Caco-2 (cell line): ENCODE results near the gene LRP4. TPM values are rescaled to one million over a fixed set of nuclear protein-coding genes. Genes with fewer than 3 reads are reported as not detected.

ENCODE experiments used
- BruUV-seq: library from RNA; stranded (reverse); fragments of 400-500 nt; replicated peaks from 2 replicates; lab custom pipeline; 2021; lab: Mats Ljungman, UMichigan
- CTCF ChIA-PET: fragments of 300-600 bp; sonication (Branson Sonifier 250); formaldehyde crosslinking; loops from one replicate; lab custom pipeline; 2022; ENCODE audit warnings: antibody characterized with exemption; lab: Charles Lee
- POLR2A ChIA-PET: fragments of 300-600 bp; sonication (Branson Sonifier 250); formaldehyde crosslinking; loops from one replicate; lab custom pipeline; 2022; ENCODE audit warnings: antibody characterized with exemption; lab: Charles Lee
- DNase-seq, 2 experiments: peaks; one replicate each; pipeline versions ENCODE4 v3.0.0 to v3.0.0-alpha.2; 2020 to 2022
- H3K27me3 ChIP-seq: replicated peaks from 2 replicates; pipeline ENCODE4 v1.6.0; 2011; ENCODE audit warnings: low read length; ENCODE audit not compliant: control insufficient read depth, insufficient read depth
- H3K36me3 ChIP-seq: 2 replicates; pipeline ENCODE4 v1.5.1; 2011; ENCODE audit warnings: low read length; ENCODE audit not compliant: control insufficient read depth, insufficient read depth
- H3K4me1 ChIP-seq: fragments of 250-450 bp; sonication (Bioruptor Pico); 2 replicates; pipeline ENCODE4 v1.5.1; 2020; ENCODE audit warnings: mild to moderate bottlenecking
- H3K4me3 ChIP-seq: 2 replicates; pipeline ENCODE4 v1.5.1; 2011; ENCODE audit warnings: low read depth, mild to moderate bottlenecking, control low read depth, low read length
- H3K9me3 ChIP-seq: fragments of 250-450 bp; sonication (Bioruptor Pico); 2 replicates; pipeline ENCODE4 v1.5.1; 2020; ENCODE audit warnings: mild to moderate bottlenecking, moderate library complexity
- H3K27ac Mint-ChIP-seq: one replicate; pipeline ENCODE4 v1.8.0; 2022; ENCODE audit warnings: mixed read lengths; ENCODE audit not compliant: unreplicated experiment
- H3K27me3 Mint-ChIP-seq: one replicate; pipeline ENCODE4 v1.8.0; 2022; ENCODE audit warnings: mixed read lengths; ENCODE audit not compliant: insufficient read depth, unreplicated experiment
- H3K36me3 Mint-ChIP-seq: one replicate; pipeline ENCODE4 v1.8.0; 2022; ENCODE audit warnings: mild to moderate bottlenecking, mixed read lengths; ENCODE audit not compliant: insufficient read depth, unreplicated experiment
- H3K4me1 Mint-ChIP-seq: one replicate; pipeline ENCODE4 v1.8.0; 2022; ENCODE audit warnings: low read depth, mixed read lengths; ENCODE audit not compliant: unreplicated experiment
- H3K4me3 Mint-ChIP-seq: one replicate; pipeline ENCODE4 v1.8.0; 2022; ENCODE audit warnings: mild to moderate bottlenecking, moderate library complexity, mixed read lengths; ENCODE audit not compliant: unreplicated experiment
- H3K9me3 Mint-ChIP-seq: one replicate; pipeline ENCODE4 v1.8.0; 2022; ENCODE audit warnings: mixed read lengths; ENCODE audit not compliant: unreplicated experiment
- intact Hi-C: fragments of 100-400 bp; cut with micrococcal nuclease; formaldehyde crosslinking; loops from one replicate; pipeline ENCODE4 v1.10.0; 2022; ENCODE audit not compliant: unreplicated experiment
- total RNA-seq: library from RNA; stranded (reverse); gene quantifications from 2 replicates; pipeline ENCODE4 v1.2.3, GENCODE V29; 2022
- TF ChIP-seq, protein P1 (sequence below), 2 experiments: fragments of 200-600 bp in 1 of 2; IDR thresholded peaks; 1 replicate in 1 of 2; 2 replicates in 1 of 2; pipeline versions ENCODE4 v1.5.1 to v1.8.0; 2011 to 2022; ENCODE audit warnings: antibody characterized with exemption in 1 of 2, control low read depth in 1 of 2, inconsistent platforms in 1 of 2, low read depth in 1 of 2, low read length in 1 of 2, mild to moderate bottlenecking in 1 of 2, moderate library complexity in 1 of 2; ENCODE audit not compliant: insufficient read depth in 1 of 2, severe bottlenecking in 1 of 2, unreplicated experiment in 1 of 2

The LRP4 gene
- total RNA-seq, 1 experiment from 2014 or later = 11.1 TPM

DNA sequence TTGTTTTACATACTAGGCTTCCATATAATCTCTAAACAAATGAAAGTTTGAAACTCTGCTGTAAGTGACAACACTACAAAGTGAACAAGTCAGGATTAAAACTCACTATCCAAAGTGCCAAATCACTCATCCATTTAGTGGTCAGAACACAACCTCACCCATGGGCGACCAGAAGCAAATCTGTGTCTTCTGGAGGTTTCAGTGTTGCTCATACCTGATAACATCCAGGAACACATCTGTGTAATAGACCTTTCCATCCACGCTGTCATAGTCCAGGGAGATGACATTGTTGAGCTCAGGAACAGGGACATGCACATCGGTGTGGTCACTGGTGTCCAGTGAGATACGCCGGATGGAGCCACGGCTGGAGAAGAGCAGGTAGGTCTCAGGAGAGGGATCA lies 43.8 kb downstream of the LRP4 start:
- Histone ChIP-seq H3K36me3 (no peaks in the 10 kb centered on the region; the same call in 1 of the 2 replicates), H3K9me3 (no peaks in the 10 kb centered on the region), H3K27me3 (no peaks in the 10 kb centered on the region), H3K4me3 (no peak overlapping the region), H3K4me1 (no peaks in the 10 kb centered on the region)
- Mint-ChIP-seq H3K9me3 (no peaks in the 10 kb centered on the region), H3K27me3 (no peaks in the 10 kb centered on the region), H3K36me3 (peaks cover 16% of the 10 kb centered on the region), H3K4me3 (no peak overlapping the region), H3K27ac (no peak overlapping the region), H3K4me1 (no peaks in the 10 kb centered on the region)
- BruUV-seq = no TSS peak
- ChIA-PET CTCF (interaction anchor here (1.0 kb wide), 1 partner anchor 12 kb away, joined by 3 read pairs; no protein-coding TSS in a partner anchor), POLR2A (no interaction called here)
- no peak for DNase-seq
- TF ChIP-seq, protein P1, sequence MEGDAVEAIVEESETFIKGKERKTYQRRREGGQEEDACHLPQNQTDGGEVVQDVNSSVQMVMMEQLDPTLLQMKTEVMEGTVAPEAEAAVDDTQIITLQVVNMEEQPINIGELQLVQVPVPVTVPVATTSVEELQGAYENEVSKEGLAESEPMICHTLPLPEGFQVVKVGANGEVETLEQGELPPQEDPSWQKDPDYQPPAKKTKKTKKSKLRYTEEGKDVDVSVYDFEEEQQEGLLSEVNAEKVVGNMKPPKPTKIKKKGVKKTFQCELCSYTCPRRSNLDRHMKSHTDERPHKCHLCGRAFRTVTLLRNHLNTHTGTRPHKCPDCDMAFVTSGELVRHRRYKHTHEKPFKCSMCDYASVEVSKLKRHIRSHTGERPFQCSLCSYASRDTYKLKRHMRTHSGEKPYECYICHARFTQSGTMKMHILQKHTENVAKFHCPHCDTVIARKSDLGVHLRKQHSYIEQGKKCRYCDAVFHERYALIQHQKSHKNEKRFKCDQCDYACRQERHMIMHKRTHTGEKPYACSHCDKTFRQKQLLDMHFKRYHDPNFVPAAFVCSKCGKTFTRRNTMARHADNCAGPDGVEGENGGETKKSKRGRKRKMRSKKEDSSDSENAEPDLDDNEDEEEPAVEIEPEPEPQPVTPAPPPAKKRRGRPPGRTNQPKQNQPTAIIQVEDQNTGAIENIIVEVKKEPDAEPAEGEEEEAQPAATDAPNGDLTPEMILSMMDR (IDR thresholded peaks at IDR 0.05; ENCODE audit: insufficient read depth in 1 of 2, low read depth in 1 of 2, low read length in 1 of 2, severe bottlenecking in 1 of 2, unreplicated experiment in 1 of 2) = no peak
- intact Hi-C loops = no loop called here

DNA sequence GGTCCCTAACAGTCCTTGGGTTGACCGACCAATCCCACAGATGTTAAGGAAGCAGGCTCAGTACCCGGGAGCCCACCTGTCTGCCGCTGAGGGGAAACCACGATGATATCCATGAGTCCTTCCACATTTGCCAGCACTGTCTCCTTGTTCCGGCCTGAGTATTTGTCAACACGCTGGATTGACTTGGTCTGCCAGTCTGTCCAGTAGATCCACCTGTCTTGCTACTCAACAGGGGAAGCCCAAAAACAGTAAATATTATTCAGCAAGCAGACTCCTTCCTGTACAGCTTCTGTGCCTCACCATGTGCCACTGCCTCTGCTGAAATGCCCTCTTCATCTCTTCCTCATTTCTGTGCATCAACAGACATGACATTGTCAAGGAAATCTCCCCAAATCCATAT lies 49.4 kb downstream of the LRP4 start:
- H3K27me3 ChIP-seq = no peaks in the 10 kb centered on the region
- no peak overlapping the region for H3K4me3 ChIP-seq
- no TSS peak for BruUV-seq
- Mint-ChIP-seq H3K9me3 (no peaks in the 10 kb centered on the region), H3K27ac (no peak overlapping the region), H3K36me3 (peaks cover 10% of the 10 kb centered on the region), H3K27me3 (no peaks in the 10 kb centered on the region), H3K4me1 (no peaks in the 10 kb centered on the region), H3K4me3 (no peak overlapping the region)
- no peaks in the 10 kb centered on the region for H3K9me3 ChIP-seq
- CTCF ChIA-PET = no interaction called here
- H3K36me3 ChIP-seq = no peaks in the 10 kb centered on the region; the same call in none of the 2 replicates
- POLR2A ChIA-PET = no interaction called here
- H3K4me1 ChIP-seq = no peaks in the 10 kb centered on the region
- TF ChIP-seq, protein P1 (IDR thresholded peaks at IDR 0.05; ENCODE audit: insufficient read depth in 1 of 2, low read depth in 1 of 2, low read length in 1 of 2, severe bottlenecking in 1 of 2, unreplicated experiment in 1 of 2) = no peak
- intact Hi-C loops = no loop called here
- DNase-seq = no peak

DNA sequence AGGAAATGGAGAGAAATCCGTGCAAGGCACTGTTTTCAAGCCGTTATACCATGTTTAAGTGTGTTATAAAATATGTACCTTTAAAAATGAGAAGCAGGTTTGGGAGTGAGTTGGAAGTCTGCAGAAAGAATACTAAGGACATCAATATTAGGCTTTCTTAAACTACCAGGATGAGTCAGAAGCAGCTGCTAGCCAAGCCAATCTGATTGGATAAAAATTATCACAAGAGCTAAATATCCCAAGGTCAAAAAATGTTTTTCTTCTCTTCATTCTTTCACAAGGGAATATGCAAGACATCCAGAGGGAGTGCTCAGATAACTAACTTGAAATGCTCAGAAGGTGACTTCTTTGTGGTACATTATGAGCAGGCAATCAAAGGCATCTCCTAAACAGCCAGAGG lies 53.0 kb downstream of the LRP4 start:
- H3K36me3 ChIP-seq = no peaks in the 10 kb centered on the region; the same call in 1 of the 2 replicates
- Mint-ChIP-seq H3K36me3 (peaks cover 9% of the 10 kb centered on the region), H3K4me3 (no peak overlapping the region), H3K27me3 (no peaks in the 10 kb centered on the region), H3K4me1 (no peaks in the 10 kb centered on the region), H3K27ac (no peak overlapping the region), H3K9me3 (no peaks in the 10 kb centered on the region)
- no peaks in the 10 kb centered on the region for H3K9me3 ChIP-seq
- ChIA-PET CTCF (no interaction called here), POLR2A (no interaction called here)
- BruUV-seq = no TSS peak
- intact Hi-C loops = no loop called here
- no peak for DNase-seq
- H3K27me3 ChIP-seq = no peaks in the 10 kb centered on the region
- H3K4me1 ChIP-seq = no peaks in the 10 kb centered on the region
- H3K4me3 ChIP-seq = no peak overlapping the region
- TF ChIP-seq, protein P1 (IDR thresholded peaks at IDR 0.05; ENCODE audit: insufficient read depth in 1 of 2, low read depth in 1 of 2, low read length in 1 of 2, severe bottlenecking in 1 of 2, unreplicated experiment in 1 of 2) = no peak
